Ovary (tissue), 9 donors: ENCODE results near the gene TRAPPC2L. TPM values are rescaled to one million over a fixed set of nuclear protein-coding genes. Genes with fewer than 3 reads are reported as not detected.

Experiments
- DNase-seq, 5 donors: peaks; one replicate each; pipeline ENCODE4 v3.0.0-alpha.2; 2019 to 2020
- H3K27ac ChIP-seq, 2 donors: fragments of 200-600 bp; one replicate each; pipeline versions ENCODE4 v1.5.1 to v1.8.0; 2019 to 2022
- H3K27me3 ChIP-seq: fragments of 200-600 bp; one replicate; pipeline ENCODE4 v1.8.0; 2022
- H3K36me3 ChIP-seq: fragments of 200-600 bp; sonication (generic); one replicate; pipeline ENCODE4 v1.5.1; 2019
- H3K4me1 ChIP-seq: one replicate; pipeline ENCODE4 v1.8.1; 2013; ENCODE audit warnings: mild to moderate bottlenecking, moderate library complexity; ENCODE audit not compliant: insufficient read depth
- H3K4me3 ChIP-seq: fragments of 200-600 bp; sonication (generic); one replicate; pipeline ENCODE4 v1.5.1; 2017
- H3K9me3 ChIP-seq, 2 donors: fragments of 200-600 bp in 1 of 2; sonication (generic) in 1 of 2; one replicate each; pipeline versions ENCODE4 v1.5.1 to v1.8.1; 2013 to 2019; ENCODE audit warnings: mild to moderate bottlenecking in 1 of 2, moderate library complexity in 1 of 2
- EP300 ChIP-seq: sonication (generic); formaldehyde crosslinking; IDR thresholded peaks from one replicate; pipeline ENCODE4 v1.6.1; 2017; ENCODE audit warnings: antibody characterized with exemption
- POLR2A ChIP-seq: fragments of 450-650 bp; IDR thresholded peaks from one replicate; pipeline ENCODE4 v1.6.1; 2017; ENCODE audit warnings: antibody characterized with exemption, mild to moderate bottlenecking, moderate library complexity
- WGBS, 3 donors: extraction: QIAGEN DNeasy Blood & Tissue Kit in 1 of 3; methylation state at CpG; one replicate each; pipeline versions ENCODE4 v1.1.5 to v1.1.7; 2013 to 2017; 5-methylcytosine and 5-hydroxymethylcytosine counted together
- intact Hi-C, 4 donors: fragments of 100-400 bp; cut with DNase I; formaldehyde crosslinking; loops; one replicate each; pipeline versions ENCODE4 v1.11.0 to v1.15.1; 2022 to 2023
- polyA plus RNA-seq, 2 donors: library from polyadenylated mRNA; stranded (reverse); fragments of 200-250 nt in 1 of 2; fragments of 350-450 nt in 1 of 2; fragmentation: Illumina TruSeq in 1 of 2; extraction: RNeasy Lipid Tissue Mini Kit (QIAGEN cat#74804) in 1 of 2; gene quantifications; one replicate each; pipeline ENCODE4 v1.2.3, GENCODE V29; 2013 to 2014
- total RNA-seq, 7 donors: library from RNA; depleted of rRNA in 2 of 7; stranded (reverse); fragments of >200 nt in 2 of 7; fragmentation: NEBNext Ultra II Directional in 3 of 7; extraction: Animal tissue kit (Norgen Biotek cat#: 25700) in 3 of 7; gene quantifications; one replicate each; pipeline versions ENCODE4 v1.1.0 to v1.2.4, GENCODE V29; 2016 to 2023
- TF ChIP-seq, protein P1 (sequence below), 3 donors: fragments of 450-650 bp in 2 of 3; fragments of 200-600 bp in 1 of 3; IDR thresholded peaks; one replicate each; pipeline versions ENCODE4 v1.5.1 to v1.8.0; 2016 to 2022; ENCODE audit warnings: antibody characterized with exemption in 3 of 3, mild to moderate bottlenecking in 1 of 3
- donor health status: DM: no; HTN: no; CAD: no; lungs with moderate emphysema.
- donor health status: DM: no; HTN: no; CAD: no.
- donor health status: Bipolar disorder and iron deficiency.
- donor health status: DM: yes; HTN: yes; CAD: no.
- donor health status: DM: no; HTN: no; CAD: no.
- donor health status: DM: yes; HTN: yes; CAD: no.

The TRAPPC2L gene
- total and polyA plus RNA-seq, 9 donors: 37.2 to 101 (median 58.6) TPM

DNA sequence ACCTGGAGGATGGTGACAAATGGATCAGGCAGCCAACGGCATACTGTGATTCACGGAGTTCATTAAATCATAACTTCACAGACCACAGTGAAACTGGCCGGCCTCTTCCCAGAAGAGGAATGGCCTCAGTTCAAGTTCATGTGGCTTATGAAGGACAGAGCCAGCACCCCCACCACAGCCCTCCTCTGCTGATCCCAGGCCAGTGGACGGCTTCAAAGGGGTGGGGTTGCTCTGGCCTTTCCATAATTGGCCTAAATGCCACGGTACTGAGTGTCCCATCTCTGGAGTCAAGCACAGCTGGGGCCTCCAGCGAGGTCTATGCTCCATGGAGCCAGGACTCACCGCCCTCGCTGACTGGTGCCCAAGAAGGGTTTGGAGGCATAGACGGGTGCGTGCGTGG lies 21.5 kb upstream of the TRAPPC2L start:
- 66 to 76% (median 74%) methylated on average over 11 of the region's 11 CpGs for WGBS, 3 donors
- H3K27ac ChIP-seq: no peak overlapping the region
- intact Hi-C loops: no loop called here
- DNase-seq: no peak
- no peak overlapping the region for H3K4me3 ChIP-seq
- H3K36me3 ChIP-seq: no peaks in the 10 kb centered on the region
- TF ChIP-seq, protein P1, sequence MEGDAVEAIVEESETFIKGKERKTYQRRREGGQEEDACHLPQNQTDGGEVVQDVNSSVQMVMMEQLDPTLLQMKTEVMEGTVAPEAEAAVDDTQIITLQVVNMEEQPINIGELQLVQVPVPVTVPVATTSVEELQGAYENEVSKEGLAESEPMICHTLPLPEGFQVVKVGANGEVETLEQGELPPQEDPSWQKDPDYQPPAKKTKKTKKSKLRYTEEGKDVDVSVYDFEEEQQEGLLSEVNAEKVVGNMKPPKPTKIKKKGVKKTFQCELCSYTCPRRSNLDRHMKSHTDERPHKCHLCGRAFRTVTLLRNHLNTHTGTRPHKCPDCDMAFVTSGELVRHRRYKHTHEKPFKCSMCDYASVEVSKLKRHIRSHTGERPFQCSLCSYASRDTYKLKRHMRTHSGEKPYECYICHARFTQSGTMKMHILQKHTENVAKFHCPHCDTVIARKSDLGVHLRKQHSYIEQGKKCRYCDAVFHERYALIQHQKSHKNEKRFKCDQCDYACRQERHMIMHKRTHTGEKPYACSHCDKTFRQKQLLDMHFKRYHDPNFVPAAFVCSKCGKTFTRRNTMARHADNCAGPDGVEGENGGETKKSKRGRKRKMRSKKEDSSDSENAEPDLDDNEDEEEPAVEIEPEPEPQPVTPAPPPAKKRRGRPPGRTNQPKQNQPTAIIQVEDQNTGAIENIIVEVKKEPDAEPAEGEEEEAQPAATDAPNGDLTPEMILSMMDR (IDR thresholded peaks at IDR 0.05): no peak
- TF ChIP-seq POLR2A: no peak
- TF ChIP-seq EP300: no peak
- H3K9me3 ChIP-seq: no peaks in the 10 kb centered on the region
- no peaks in the 10 kb centered on the region for H3K27me3 ChIP-seq
- H3K4me1 ChIP-seq: no peaks in the 10 kb centered on the region

DNA sequence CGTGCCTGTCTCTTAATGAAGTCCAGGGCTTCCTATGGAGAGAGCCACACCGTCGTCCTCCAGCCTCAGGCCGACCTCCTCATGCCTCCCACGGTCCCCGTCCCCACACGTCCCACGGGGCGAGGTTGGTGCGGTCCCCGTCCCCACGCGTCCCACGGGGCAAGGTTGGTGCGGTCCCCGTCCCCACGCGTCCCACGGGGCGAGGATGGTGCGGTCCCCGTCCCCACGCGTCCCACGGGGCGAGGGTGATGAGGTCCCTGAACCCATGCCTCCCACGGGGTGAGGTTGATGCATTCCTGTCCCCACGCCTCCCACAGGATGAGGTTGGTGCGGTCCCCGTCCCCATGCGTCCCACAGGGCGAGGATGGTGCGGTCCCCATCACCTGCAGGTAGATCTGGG lies 21.1 kb upstream of the TRAPPC2L start:
- Histone ChIP-seq H3K4me1 (no peaks in the 10 kb centered on the region), H3K4me3 (no peak overlapping the region), H3K27me3 (no peaks in the 10 kb centered on the region), H3K36me3 (no peaks in the 10 kb centered on the region), H3K27ac (no peak overlapping the region), H3K9me3 (no peaks in the 10 kb centered on the region)
- TF ChIP-seq POLR2A (no peak), EP300 (no peak)
- TF ChIP-seq, protein P1 (IDR thresholded peaks at IDR 0.05): no peak
- intact Hi-C loops: no loop called here
- DNase-seq: no peak
- 91 to 94% (median 93%) methylated on average over 33 of the region's 33 CpGs for WGBS, 3 donors

DNA sequence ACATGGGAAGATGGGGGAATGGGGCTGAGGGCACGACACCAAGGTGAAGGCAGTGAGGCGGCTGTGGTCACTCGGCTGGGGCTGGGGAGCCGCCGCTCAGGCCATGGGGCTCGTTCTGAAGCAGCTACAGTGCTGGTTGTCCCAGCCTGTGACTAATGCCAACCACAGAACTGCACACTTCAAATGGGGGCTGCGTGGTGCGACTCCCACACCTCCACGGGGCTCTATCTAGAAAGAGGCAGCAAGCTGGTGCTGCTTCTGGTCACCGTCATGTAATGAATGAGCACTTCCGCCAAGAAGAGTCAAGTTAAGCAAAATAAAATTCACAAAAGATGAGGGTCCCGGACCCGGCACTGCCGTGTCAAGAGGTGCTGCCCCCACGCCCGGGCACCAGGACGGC lies 20.1 kb upstream of the TRAPPC2L start:
- H3K27me3 ChIP-seq: no peaks in the 10 kb centered on the region
- intact Hi-C loops: no loop called here
- no peak for DNase-seq
- H3K4me3 ChIP-seq: no peak overlapping the region
- no peak overlapping the region for H3K27ac ChIP-seq
- H3K4me1 ChIP-seq: no peaks in the 10 kb centered on the region
- TF ChIP-seq, protein P1 (IDR thresholded peaks at IDR 0.05): no peak
- TF ChIP-seq EP300: no peak
- TF ChIP-seq POLR2A: no peak
- WGBS, 3 donors: 84 to 90% (median 85%) methylated on average over 17 of the region's 17 CpGs
- H3K36me3 ChIP-seq: no peaks in the 10 kb centered on the region
- no peaks in the 10 kb centered on the region for H3K9me3 ChIP-seq

DNA sequence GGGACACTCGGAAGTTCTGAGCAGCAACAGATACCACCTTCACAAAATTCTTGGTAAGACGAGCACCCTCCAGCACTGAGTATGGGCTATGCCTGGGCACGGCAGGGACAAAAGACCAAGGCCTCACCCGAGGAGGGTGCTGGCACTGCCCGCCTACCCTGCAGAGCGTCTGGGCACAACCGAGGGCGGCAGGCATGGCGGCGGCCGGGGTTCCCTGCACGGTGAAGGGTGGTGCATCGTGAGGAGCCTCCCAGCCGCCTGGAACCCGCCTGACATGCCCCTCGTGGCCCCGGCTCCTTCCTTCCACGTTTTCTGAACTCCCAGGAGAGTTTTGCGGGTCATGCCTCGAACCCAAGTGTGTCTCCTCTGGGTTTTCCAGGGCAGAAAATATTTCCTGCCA lies 19.1 kb upstream of the TRAPPC2L start:
- Histone ChIP-seq H3K36me3 (no peaks in the 10 kb centered on the region), H3K4me1 (no peaks in the 10 kb centered on the region), H3K4me3 (no peak overlapping the region), H3K9me3 (no peaks in the 10 kb centered on the region), H3K27ac (no peak overlapping the region), H3K27me3 (no peaks in the 10 kb centered on the region)
- TF ChIP-seq POLR2A (no peak), EP300 (no peak)
- DNase-seq: no peak
- intact Hi-C loops: no loop called here
- WGBS, 3 donors: 89 to 94% (median 90%) methylated on average over 20 of the region's 20 CpGs

DNA sequence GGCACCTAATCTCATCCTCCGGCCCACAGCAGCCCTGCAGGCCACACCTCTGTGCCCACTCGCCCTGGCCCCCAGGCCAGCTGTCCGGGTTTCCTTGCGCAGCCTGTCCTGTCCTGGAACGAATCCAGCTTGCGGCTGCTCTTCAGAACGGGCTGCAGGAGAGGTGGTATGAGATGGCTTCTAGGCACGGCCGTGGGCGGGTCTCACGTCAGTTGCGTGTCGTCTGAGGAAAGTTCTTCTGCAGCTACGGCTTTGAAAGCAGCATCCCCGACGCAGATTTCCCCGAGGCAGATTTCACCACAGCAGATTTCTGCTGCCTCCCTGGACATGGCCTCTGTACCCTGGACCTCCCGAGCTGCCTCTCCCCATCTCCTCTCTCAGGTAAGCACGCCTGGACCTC lies 18.4 kb upstream of the TRAPPC2L start:
- H3K4me1 ChIP-seq: no peaks in the 10 kb centered on the region
- no peaks in the 10 kb centered on the region for H3K36me3 ChIP-seq
- H3K27ac ChIP-seq: no peak overlapping the region
- intact Hi-C loops: no loop called here
- H3K9me3 ChIP-seq: no peaks in the 10 kb centered on the region
- no peak overlapping the region for H3K4me3 ChIP-seq
- TF ChIP-seq POLR2A (no peak), EP300 (no peak)
- TF ChIP-seq, protein P1 (IDR thresholded peaks at IDR 0.05): no peak
- WGBS, 3 donors: 82 to 89% (median 87%) methylated on average over 19 of the region's 19 CpGs
- no peak for DNase-seq
- no peaks in the 10 kb centered on the region for H3K27me3 ChIP-seq
